ENCODE data around the gene CYLD.

- TF ChIP-seq CTCF (IDR thresholded peaks at IDR 0.05) (no peak), POLR2A (IDR thresholded peaks at IDR 0.05) (no peak), POLR2AphosphoS5 (IDR thresholded peaks at IDR 0.05) (no peak), EP300 (IDR thresholded peaks at IDR 0.05) (no peak)
These were observed 5.4 kb upstream of the CYLD start for GRCh38 chr16:50736448-50736847.
